OCI-LY3 (cell line): ENCODE results near the gene RMDN3.

Experiments used
- H2AFZ ChIP-seq: fragments of 200-600, 300-600 bp; shearing (Covaris generic); 2 replicates; pipeline ENCODE4 v1.6.0; 2014; ENCODE audit warnings: antibody characterized with exemption, low read depth, low read length
- H3K27ac ChIP-seq: fragments of 200-600, 300-600 bp; sonication (generic); 2 replicates; pipeline ENCODE4 v1.5.1; 2014; ENCODE audit warnings: mild to moderate bottlenecking, low read length, moderate library complexity, mixed read lengths
- H3K27me3 ChIP-seq: fragments of 200-600, 300-600 bp; sonication (generic); 2 replicates; pipeline ENCODE4 v1.6.1; 2014; ENCODE audit warnings: low read depth, low read length, mixed read lengths
- H3K36me3 ChIP-seq: fragments of 200-600, 300-600 bp; sonication (generic); replicated peaks from 2 replicates; pipeline ENCODE3; 2014; ENCODE audit warnings: low read depth, low read length, mixed read lengths
- H3K4me1 ChIP-seq: fragments of 300-600, 200-600 bp; sonication (generic); 2 replicates; pipeline ENCODE4 v1.6.1; 2014; ENCODE audit warnings: low read length, mixed read lengths
- H3K4me2 ChIP-seq: fragments of 200-600, 300-600 bp; sonication (generic); 2 replicates; pipeline ENCODE4 v1.6.1; 2014; ENCODE audit warnings: low read length, mixed read lengths
- H3K4me3 ChIP-seq: fragments of 300-600, 200-600 bp; sonication (generic); 2 replicates; pipeline ENCODE4 v1.5.1; 2014; ENCODE audit warnings: antibody characterized with exemption, mild to moderate bottlenecking, low read length, moderate library complexity
- H3K79me2 ChIP-seq: fragments of 300-600, 200-600 bp; shearing (Covaris generic); 2 replicates; pipeline ENCODE4 v1.6.1; 2014; ENCODE audit warnings: mild to moderate bottlenecking, low read length, mixed read lengths
- H3K9ac ChIP-seq: fragments of 300-600, 200-600 bp; shearing (Covaris generic); 2 replicates; pipeline ENCODE4 v1.6.0; 2014; ENCODE audit warnings: mild to moderate bottlenecking, low read length, moderate library complexity
- H3K9me3 ChIP-seq: fragments of 200-600, 300-600 bp; shearing (Covaris generic); 2 replicates; pipeline ENCODE4 v1.6.1; 2014; ENCODE audit warnings: low read length, mixed read lengths; ENCODE audit not compliant: insufficient read depth
- H4K20me1 ChIP-seq: fragments of 200-600, 300-600 bp; sonication (generic); 2 replicates; pipeline ENCODE4 v1.6.1; 2016; ENCODE audit warnings: low read length, mixed read lengths; ENCODE audit not compliant: insufficient read depth
- EZH2phosphoT487 ChIP-seq: fragments of 200-600 bp; shearing (Covaris generic); IDR thresholded peaks from 2 replicates; pipeline ENCODE4 v1.6.1; 2018; ENCODE audit warnings: antibody characterized with exemption, mixed run types, low read depth
- TF ChIP-seq, protein P1 (sequence below): fragments of 200-600, 300-600 bp; sonication (generic); IDR thresholded peaks from 2 replicates; pipeline ENCODE4 v1.5.1; 2014; ENCODE audit warnings: antibody characterized with exemption, low read length, low read depth

Gene RMDN3

GRCh38 chr15:40736575-40736974 is 18.5 kb downstream of the RMDN3 start:
- TF ChIP-seq EZH2phosphoT487, result no peak
- TF ChIP-seq, protein P1, sequence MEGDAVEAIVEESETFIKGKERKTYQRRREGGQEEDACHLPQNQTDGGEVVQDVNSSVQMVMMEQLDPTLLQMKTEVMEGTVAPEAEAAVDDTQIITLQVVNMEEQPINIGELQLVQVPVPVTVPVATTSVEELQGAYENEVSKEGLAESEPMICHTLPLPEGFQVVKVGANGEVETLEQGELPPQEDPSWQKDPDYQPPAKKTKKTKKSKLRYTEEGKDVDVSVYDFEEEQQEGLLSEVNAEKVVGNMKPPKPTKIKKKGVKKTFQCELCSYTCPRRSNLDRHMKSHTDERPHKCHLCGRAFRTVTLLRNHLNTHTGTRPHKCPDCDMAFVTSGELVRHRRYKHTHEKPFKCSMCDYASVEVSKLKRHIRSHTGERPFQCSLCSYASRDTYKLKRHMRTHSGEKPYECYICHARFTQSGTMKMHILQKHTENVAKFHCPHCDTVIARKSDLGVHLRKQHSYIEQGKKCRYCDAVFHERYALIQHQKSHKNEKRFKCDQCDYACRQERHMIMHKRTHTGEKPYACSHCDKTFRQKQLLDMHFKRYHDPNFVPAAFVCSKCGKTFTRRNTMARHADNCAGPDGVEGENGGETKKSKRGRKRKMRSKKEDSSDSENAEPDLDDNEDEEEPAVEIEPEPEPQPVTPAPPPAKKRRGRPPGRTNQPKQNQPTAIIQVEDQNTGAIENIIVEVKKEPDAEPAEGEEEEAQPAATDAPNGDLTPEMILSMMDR, result no peak
- H3K9ac ChIP-seq, result no peak overlapping the region
- no peak overlapping the region for H3K4me2 ChIP-seq
- peaks cover 48% of the 10 kb centered on the region for H3K36me3 ChIP-seq
- no peaks in the 10 kb centered on the region for H4K20me1 ChIP-seq
- no peak overlapping the region for H3K27ac ChIP-seq
- H2AFZ ChIP-seq, result no peak overlapping the region
- H3K27me3 ChIP-seq, result no peaks in the 10 kb centered on the region
- no peaks in the 10 kb centered on the region for H3K4me1 ChIP-seq
- no peaks in the 10 kb centered on the region for H3K79me2 ChIP-seq
- no peaks in the 10 kb centered on the region for H3K9me3 ChIP-seq
- H3K4me3 ChIP-seq, result no peak overlapping the region

- Histone ChIP-seq H3K27me3 (no peaks in the 10 kb centered on the region), H3K4me2 (no peak overlapping the region), H3K36me3 (peaks cover 39% of the 10 kb centered on the region), H3K27ac (no peak overlapping the region), H3K4me1 (no peaks in the 10 kb centered on the region), H3K4me3 (no peak overlapping the region), H4K20me1 (no peaks in the 10 kb centered on the region), H3K79me2 (no peaks in the 10 kb centered on the region), H3K9me3 (no peaks in the 10 kb centered on the region), H3K9ac (no peak overlapping the region), H2AFZ (no peak overlapping the region)
- TF ChIP-seq, protein P1, result no peak
- TF ChIP-seq EZH2phosphoT487, result no peak
Measured at GRCh38 chr15:40731034-40731433, 24.0 kb downstream of the RMDN3 start.

- Histone ChIP-seq H3K36me3 (peaks cover 17% of the 10 kb centered on the region), H3K4me1 (no peaks in the 10 kb centered on the region), H3K79me2 (no peaks in the 10 kb centered on the region), H2AFZ (no peak overlapping the region), H3K4me3 (no peak overlapping the region), H3K9ac (no peak overlapping the region), H3K4me2 (no peak overlapping the region), H3K9me3 (no peaks in the 10 kb centered on the region), H3K27ac (no peak overlapping the region), H3K27me3 (no peaks in the 10 kb centered on the region), H4K20me1 (no peaks in the 10 kb centered on the region)
- TF ChIP-seq, protein P1, result no peak
- TF ChIP-seq EZH2phosphoT487, result no peak
Measured at GRCh38 chr15:40723919-40724318, 31.1 kb downstream of the RMDN3 start.

DNA sequence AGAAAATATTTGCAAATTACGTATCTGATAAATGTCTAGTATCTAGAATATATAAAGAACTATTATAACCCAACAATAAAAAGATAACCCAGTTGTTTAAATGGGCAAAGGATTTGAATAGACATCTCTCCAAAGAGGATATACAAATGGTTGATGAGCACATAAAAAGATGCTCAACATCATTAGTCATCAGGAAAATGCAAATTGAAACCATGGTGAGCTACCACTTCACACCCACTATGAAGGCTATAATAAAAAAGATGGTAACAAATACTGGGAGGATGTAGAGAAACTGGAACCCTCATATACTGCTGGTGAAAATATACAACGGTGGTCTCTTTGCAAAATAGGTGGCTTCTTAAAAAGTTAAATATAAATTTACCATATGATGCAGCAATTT is 32.1 kb downstream of the RMDN3 start:
- H3K9ac ChIP-seq, result no peak overlapping the region
- H3K27ac ChIP-seq, result no peak overlapping the region
- no peaks in the 10 kb centered on the region for H3K9me3 ChIP-seq
- no peaks in the 10 kb centered on the region for H3K27me3 ChIP-seq
- no peak for TF ChIP-seq EZH2phosphoT487
- TF ChIP-seq, protein P1, result no peak
- no peaks in the 10 kb centered on the region for H3K4me1 ChIP-seq
- peaks cover 19% of the 10 kb centered on the region for H3K36me3 ChIP-seq
- no peaks in the 10 kb centered on the region for H3K79me2 ChIP-seq
- H4K20me1 ChIP-seq, result no peaks in the 10 kb centered on the region
- H3K4me2 ChIP-seq, result no peak overlapping the region
- no peak overlapping the region for H2AFZ ChIP-seq
- no peak overlapping the region for H3K4me3 ChIP-seq
